ENCODE results near the gene FAM81A. TPM values are rescaled to one million over a fixed set of nuclear protein-coding genes. Genes with fewer than 3 reads are reported as not detected.

Gene FAM81A
- polyA plus RNA-seq, 1 donor from 2014 or later: 5.0 TPM

GRCh38 chr15:59569477-59569876 is 131.5 kb downstream of the FAM81A start:
- H2AFZ ChIP-seq (ENCODE audit: low read depth, low read length): no peak overlapping the region
- H3K36me3 ChIP-seq (ENCODE audit: insufficient read depth, low read length): no peaks in the 10 kb centered on the region
- no peaks in the 10 kb centered on the region for H4K20me1 ChIP-seq (ENCODE audit: insufficient read depth)
- peaks cover 11% of the 10 kb centered on the region for H3K9me3 ChIP-seq (ENCODE audit: low read length)
- H3F3A ChIP-seq (ENCODE audit: insufficient read depth, low read length, poor library complexity, severe bottlenecking): no peaks in the 10 kb centered on the region
- no peak overlapping the region for H3K4me2 ChIP-seq (ENCODE audit: low read length)
- no peaks in the 10 kb centered on the region for H3K27me3 ChIP-seq (ENCODE audit: insufficient read depth, low read depth, low read length)
- H3K4me3 ChIP-seq (ENCODE audit: low read length): no peak overlapping the region
- no peaks in the 10 kb centered on the region for H3K9me2 ChIP-seq (ENCODE audit: insufficient read depth, low read length)
- TF ChIP-seq RAD21 (conservative IDR thresholded peaks at IDR 0.05) (no peak), SMC3 (conservative IDR thresholded peaks at IDR 0.05; ENCODE audit: poor library complexity) (no peak), TAF1 (IDR thresholded peaks at IDR 0.05; ENCODE audit: low read depth) (no peak), EZH2 (IDR thresholded peaks at IDR 0.05; ENCODE audit: borderline replicate concordance, insufficient read depth, low read length, poor library complexity, severe bottlenecking) (no peak), REST (IDR thresholded peaks at IDR 0.05; ENCODE audit: borderline replicate concordance) (no peak), EP300 (conservative IDR thresholded peaks at IDR 0.05; ENCODE audit: poor library complexity, severe bottlenecking) (no peak), MXI1 (conservative IDR thresholded peaks at IDR 0.05; ENCODE audit: poor library complexity, severe bottlenecking) (no peak), CTCF (IDR thresholded peaks at IDR 0.05; ENCODE audit: poor library complexity, severe bottlenecking) (no peak)
- H3K9ac ChIP-seq (ENCODE audit: low read length): no peak overlapping the region
- H3K79me2 ChIP-seq (replicated peaks; ENCODE audit: insufficient read depth, low read length): no peaks in the 10 kb centered on the region
- H3K27ac ChIP-seq (ENCODE audit: low read length): no peak overlapping the region

- H2AFZ ChIP-seq (ENCODE audit: low read depth, low read length): no peak overlapping the region
Observed at GRCh38 chr15:59570315-59570714, 132.3 kb downstream of the FAM81A start.

More at GRCh38 chr15:59570315-59570714, 132.3 kb downstream of the FAM81A start:
- no peaks in the 10 kb centered on the region for H3K79me2 ChIP-seq (replicated peaks; ENCODE audit: insufficient read depth, low read length)
- H3K36me3 ChIP-seq (ENCODE audit: insufficient read depth, low read length): no peaks in the 10 kb centered on the region
- no peaks in the 10 kb centered on the region for H3K9me2 ChIP-seq (ENCODE audit: insufficient read depth, low read length)
- no peaks in the 10 kb centered on the region for H3K27me3 ChIP-seq (ENCODE audit: insufficient read depth, low read depth, low read length)
- no peaks in the 10 kb centered on the region for H3F3A ChIP-seq (ENCODE audit: insufficient read depth, low read length, poor library complexity, severe bottlenecking)
- H4K20me1 ChIP-seq (ENCODE audit: insufficient read depth): no peaks in the 10 kb centered on the region
- H3K27ac ChIP-seq (ENCODE audit: low read length): no peak overlapping the region
- no peak overlapping the region for H3K4me3 ChIP-seq (ENCODE audit: low read length)
- TF ChIP-seq TAF1 (IDR thresholded peaks at IDR 0.05; ENCODE audit: low read depth) (no peak), EZH2 (IDR thresholded peaks at IDR 0.05; ENCODE audit: borderline replicate concordance, insufficient read depth, low read length, poor library complexity, severe bottlenecking) (no peak), POLR2AphosphoS5 (IDR thresholded peaks at IDR 0.05) (no peak), CTCF (IDR thresholded peaks at IDR 0.05; ENCODE audit: poor library complexity, severe bottlenecking) (no peak), SMC3 (conservative IDR thresholded peaks at IDR 0.05; ENCODE audit: poor library complexity) (no peak), RAD21 (conservative IDR thresholded peaks at IDR 0.05) (no peak), EP300 (conservative IDR thresholded peaks at IDR 0.05; ENCODE audit: poor library complexity, severe bottlenecking) (no peak), REST (IDR thresholded peaks at IDR 0.05; ENCODE audit: borderline replicate concordance) (no peak), MXI1 (conservative IDR thresholded peaks at IDR 0.05; ENCODE audit: poor library complexity, severe bottlenecking) (no peak)
- no peak overlapping the region for H3K4me2 ChIP-seq (ENCODE audit: low read length)
- H3K9me3 ChIP-seq (ENCODE audit: low read length): peaks cover 10% of the 10 kb centered on the region
- no peak overlapping the region for H3K9ac ChIP-seq (ENCODE audit: low read length)
